Measurements from ENCODE around the gene ABCA2.

ABCA2 gene

GRCh38 chr9:136974817-136975535 is 53.1 kb downstream of the ABCA2 start:
- Histone ChIP-seq H3K4me3 (ENCODE audit: low read length) (no peak overlapping the region), H3K4me1 (ENCODE audit: insufficient read depth, low read length) (no peaks in the 10 kb centered on the region; the same call in 1 of the 2 replicates), H3K9me3 (ENCODE audit: insufficient read depth, low read depth, low read length) (no peaks in the 10 kb centered on the region), H3K9ac (ENCODE audit: low read depth, low read length) (no peak overlapping the region), H3K36me3 (ENCODE audit: insufficient read depth, low read depth, low read length) (no peaks in the 10 kb centered on the region), H3K27me3 (ENCODE audit: insufficient read depth, low read length) (peaks cover 11% of the 10 kb centered on the region), H3K27ac (ENCODE audit: low read length) (no peak overlapping the region)

GRCh38 chr9:136973618-136974617 is 54.1 kb downstream of the ABCA2 start:
- Histone ChIP-seq H3K9me3 (ENCODE audit: insufficient read depth, low read depth, low read length) (no peaks in the 10 kb centered on the region), H3K27ac (ENCODE audit: low read length) (no peak overlapping the region), H3K4me3 (ENCODE audit: low read length) (no peak overlapping the region), H3K27me3 (ENCODE audit: insufficient read depth, low read length) (peaks cover 11% of the 10 kb centered on the region), H3K9ac (ENCODE audit: low read depth, low read length) (no peak overlapping the region), H3K36me3 (ENCODE audit: insufficient read depth, low read depth, low read length) (no peaks in the 10 kb centered on the region), H3K4me1 (ENCODE audit: insufficient read depth, low read length) (no peaks in the 10 kb centered on the region; the same call in 1 of the 2 replicates)

GRCh38 chr9:136972743-136973142 is 55.3 kb downstream of the ABCA2 start:
- H3K36me3 ChIP-seq (ENCODE audit: insufficient read depth, low read depth, low read length) = no peaks in the 10 kb centered on the region
- H3K9ac ChIP-seq (ENCODE audit: low read depth, low read length) = no peak overlapping the region
- H3K4me1 ChIP-seq (ENCODE audit: insufficient read depth, low read length) = no peaks in the 10 kb centered on the region; the same call in 1 of the 2 replicates
- H3K27me3 ChIP-seq (ENCODE audit: insufficient read depth, low read length) = peaks cover 10% of the 10 kb centered on the region
- H3K9me3 ChIP-seq (ENCODE audit: insufficient read depth, low read depth, low read length) = no peaks in the 10 kb centered on the region
- no peak overlapping the region for H3K4me3 ChIP-seq (ENCODE audit: low read length)
- H3K27ac ChIP-seq (ENCODE audit: low read length) = no peak overlapping the region

DNA sequence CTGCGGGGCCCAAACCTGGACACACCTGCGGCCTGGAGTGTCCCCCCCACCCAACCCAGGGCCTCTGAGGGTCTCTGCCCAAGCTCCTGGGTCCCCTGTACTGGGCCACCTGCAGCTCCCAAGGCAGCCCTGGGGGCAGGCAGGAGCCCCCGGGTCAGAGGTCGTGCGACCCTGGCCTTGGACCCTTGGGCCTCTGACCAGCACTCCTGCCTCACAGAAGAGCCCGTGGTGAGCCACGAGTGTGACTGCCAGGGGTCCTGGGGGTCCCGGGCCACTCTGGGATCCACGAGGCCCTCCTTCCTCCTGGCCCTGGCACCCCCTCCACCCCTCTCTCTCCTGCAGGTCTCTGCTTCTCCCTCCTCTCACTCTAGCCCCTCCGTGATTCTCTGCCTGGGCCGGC is 55.7 kb downstream of the ABCA2 start:
- Histone ChIP-seq H3K9me3 (ENCODE audit: insufficient read depth, low read depth, low read length) (no peaks in the 10 kb centered on the region), H3K4me3 (ENCODE audit: low read length) (no peak overlapping the region), H3K36me3 (ENCODE audit: insufficient read depth, low read depth, low read length) (no peaks in the 10 kb centered on the region), H3K9ac (ENCODE audit: low read depth, low read length) (no peak overlapping the region), H3K27me3 (ENCODE audit: insufficient read depth, low read length) (peaks cover 6% of the 10 kb centered on the region), H3K27ac (ENCODE audit: low read length) (no peak overlapping the region), H3K4me1 (ENCODE audit: insufficient read depth, low read length) (no peaks in the 10 kb centered on the region; the same call in 1 of the 2 replicates)

DNA sequence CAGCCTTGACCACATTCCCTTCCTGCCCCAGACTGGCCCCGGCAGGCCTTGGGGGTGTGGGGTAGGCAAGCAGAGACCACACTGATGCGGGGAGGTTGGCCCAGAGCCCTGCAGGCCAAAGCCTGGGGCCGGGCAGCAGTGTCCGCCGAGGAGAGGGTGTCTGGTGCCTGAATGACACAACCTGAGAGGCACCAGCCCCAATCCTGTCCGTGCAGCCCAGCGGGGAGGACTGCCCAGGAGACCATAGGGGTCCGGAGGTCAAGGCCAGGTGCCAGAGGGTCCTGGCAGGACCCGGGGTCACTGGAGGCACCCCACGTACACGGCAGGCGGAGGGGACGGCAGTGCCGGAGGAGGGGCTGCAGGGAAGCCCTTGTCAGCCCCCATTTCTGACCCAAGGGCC is 56.3 kb downstream of the ABCA2 start:
- Histone ChIP-seq H3K9me3 (ENCODE audit: insufficient read depth, low read depth, low read length) (no peaks in the 10 kb centered on the region), H3K9ac (ENCODE audit: low read depth, low read length) (no peak overlapping the region), H3K27me3 (ENCODE audit: insufficient read depth, low read length) (no peaks in the 10 kb centered on the region), H3K4me3 (ENCODE audit: low read length) (no peak overlapping the region), H3K36me3 (ENCODE audit: insufficient read depth, low read depth, low read length) (no peaks in the 10 kb centered on the region), H3K4me1 (ENCODE audit: insufficient read depth, low read length) (no peaks in the 10 kb centered on the region), H3K27ac (ENCODE audit: low read length) (no peak overlapping the region)

DNA sequence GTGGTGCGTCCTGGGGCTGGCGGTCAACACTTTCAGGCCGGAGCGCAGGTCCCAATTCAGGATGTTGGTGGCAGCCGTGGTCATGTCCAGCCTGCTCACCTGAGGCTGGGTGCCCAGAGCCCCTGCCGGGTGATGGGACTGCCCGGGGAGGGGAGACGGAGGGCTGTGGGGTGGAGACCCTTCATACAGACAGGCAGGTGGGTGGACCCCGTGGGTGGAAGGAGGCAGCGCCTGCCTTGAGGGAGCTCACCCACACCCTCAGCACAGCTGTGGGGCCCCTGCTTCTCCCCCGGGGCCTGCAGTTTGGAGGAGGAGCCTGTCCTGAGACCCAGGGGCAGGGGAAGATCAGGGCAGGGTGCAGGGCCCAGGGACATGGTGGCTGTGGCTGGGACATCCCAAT is 57.7 kb downstream of the ABCA2 start:
- no peak overlapping the region for H3K9ac ChIP-seq (ENCODE audit: low read depth, low read length)
- H3K27ac ChIP-seq (ENCODE audit: low read length) = no peak overlapping the region
- no peak overlapping the region for H3K4me3 ChIP-seq (ENCODE audit: low read length)
- no peaks in the 10 kb centered on the region for H3K4me1 ChIP-seq (ENCODE audit: insufficient read depth, low read length)
- no peaks in the 10 kb centered on the region for H3K36me3 ChIP-seq (ENCODE audit: insufficient read depth, low read depth, low read length)
- H3K27me3 ChIP-seq (ENCODE audit: insufficient read depth, low read length) = no peaks in the 10 kb centered on the region
- H3K9me3 ChIP-seq (ENCODE audit: insufficient read depth, low read depth, low read length) = no peaks in the 10 kb centered on the region

GRCh38 chr9:136969774-136970173 is 58.3 kb downstream of the ABCA2 start:
- no peaks in the 10 kb centered on the region for H3K27me3 ChIP-seq (ENCODE audit: insufficient read depth, low read length)
- no peak overlapping the region for H3K9ac ChIP-seq (ENCODE audit: low read depth, low read length)
- no peak overlapping the region for H3K27ac ChIP-seq (ENCODE audit: low read length)
- H3K9me3 ChIP-seq (ENCODE audit: insufficient read depth, low read depth, low read length) = no peaks in the 10 kb centered on the region
- H3K4me3 ChIP-seq (ENCODE audit: low read length) = no peak overlapping the region
- H3K4me1 ChIP-seq (ENCODE audit: insufficient read depth, low read length) = no peaks in the 10 kb centered on the region
- H3K36me3 ChIP-seq (ENCODE audit: insufficient read depth, low read depth, low read length) = no peaks in the 10 kb centered on the region

DNA sequence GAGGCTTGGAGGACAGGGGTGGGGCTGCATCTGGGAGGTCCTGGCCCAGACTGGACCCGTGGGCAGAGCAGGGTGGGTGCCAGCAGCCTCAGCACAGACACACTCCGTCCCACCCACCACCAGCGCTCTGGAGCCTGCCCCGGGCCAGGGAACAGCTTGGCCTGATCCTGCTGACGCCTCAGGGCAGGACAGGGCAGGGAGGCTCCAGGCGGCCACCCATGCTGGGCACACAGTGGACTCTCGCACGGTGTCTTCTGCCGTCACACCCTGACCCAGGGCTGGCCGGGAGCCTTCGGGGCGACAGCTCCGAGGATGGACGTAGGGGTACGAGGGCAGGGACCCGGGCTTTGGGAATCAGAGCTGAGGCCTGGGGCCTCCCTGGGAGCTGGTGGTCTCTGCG is 58.9 kb downstream of the ABCA2 start:
- H3K27ac ChIP-seq (ENCODE audit: low read length) = no peak overlapping the region
- no peaks in the 10 kb centered on the region for H3K36me3 ChIP-seq (ENCODE audit: insufficient read depth, low read depth, low read length)
- no peak overlapping the region for H3K9ac ChIP-seq (ENCODE audit: low read depth, low read length)
- no peaks in the 10 kb centered on the region for H3K27me3 ChIP-seq (ENCODE audit: insufficient read depth, low read length)
- no peaks in the 10 kb centered on the region for H3K9me3 ChIP-seq (ENCODE audit: insufficient read depth, low read depth, low read length)
- no peak overlapping the region for H3K4me3 ChIP-seq (ENCODE audit: low read length)
- H3K4me1 ChIP-seq (ENCODE audit: insufficient read depth, low read length) = no peaks in the 10 kb centered on the region

DNA sequence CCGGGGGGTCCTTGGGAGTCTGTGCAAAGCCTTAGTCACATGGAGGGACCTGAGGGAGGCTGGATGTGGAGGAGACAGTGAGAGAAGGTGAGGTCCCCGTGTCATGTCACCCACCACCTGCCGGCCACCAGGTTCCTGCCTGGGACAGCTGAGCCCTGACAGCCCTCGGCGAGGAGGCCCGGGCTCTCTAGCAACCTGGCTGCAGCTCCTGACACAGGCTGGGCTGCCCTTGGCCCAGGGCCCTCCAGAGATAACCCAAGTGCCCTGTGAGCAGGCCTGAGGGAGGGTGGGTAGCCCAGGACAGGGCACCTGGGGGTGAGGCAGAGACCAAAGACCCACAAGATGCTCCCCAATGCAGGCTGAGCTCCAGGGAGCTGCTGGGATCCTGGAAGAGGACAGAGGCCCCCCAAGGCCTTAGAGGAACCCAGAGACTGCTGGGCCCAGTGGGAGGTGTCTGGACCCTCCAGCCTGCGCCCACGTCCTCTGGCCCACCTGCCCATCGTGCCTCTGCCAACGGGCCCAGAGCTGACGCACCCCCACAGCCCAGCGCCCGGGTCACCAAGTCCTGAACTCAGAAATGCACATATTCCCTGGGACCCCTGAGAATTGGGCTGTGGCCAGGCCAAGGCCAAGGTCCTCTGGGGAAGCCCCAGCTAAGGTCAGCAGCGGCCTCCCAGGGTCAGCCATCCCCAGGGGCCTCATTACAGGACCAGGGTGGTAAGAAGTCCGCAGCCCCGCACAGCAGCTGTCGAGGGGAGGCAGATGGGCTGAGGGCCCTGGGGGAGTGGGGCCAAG is 59.5 kb downstream of the ABCA2 start:
- H3K4me1 ChIP-seq (ENCODE audit: insufficient read depth, low read length) = no peaks in the 10 kb centered on the region
- no peaks in the 10 kb centered on the region for H3K27me3 ChIP-seq (ENCODE audit: insufficient read depth, low read length)
- no peak overlapping the region for H3K9ac ChIP-seq (ENCODE audit: low read depth, low read length)
- H3K4me3 ChIP-seq (ENCODE audit: low read length) = no peak overlapping the region
- H3K36me3 ChIP-seq (ENCODE audit: insufficient read depth, low read depth, low read length) = no peaks in the 10 kb centered on the region
- H3K27ac ChIP-seq (ENCODE audit: low read length) = no peak overlapping the region
- no peaks in the 10 kb centered on the region for H3K9me3 ChIP-seq (ENCODE audit: insufficient read depth, low read depth, low read length)

DNA sequence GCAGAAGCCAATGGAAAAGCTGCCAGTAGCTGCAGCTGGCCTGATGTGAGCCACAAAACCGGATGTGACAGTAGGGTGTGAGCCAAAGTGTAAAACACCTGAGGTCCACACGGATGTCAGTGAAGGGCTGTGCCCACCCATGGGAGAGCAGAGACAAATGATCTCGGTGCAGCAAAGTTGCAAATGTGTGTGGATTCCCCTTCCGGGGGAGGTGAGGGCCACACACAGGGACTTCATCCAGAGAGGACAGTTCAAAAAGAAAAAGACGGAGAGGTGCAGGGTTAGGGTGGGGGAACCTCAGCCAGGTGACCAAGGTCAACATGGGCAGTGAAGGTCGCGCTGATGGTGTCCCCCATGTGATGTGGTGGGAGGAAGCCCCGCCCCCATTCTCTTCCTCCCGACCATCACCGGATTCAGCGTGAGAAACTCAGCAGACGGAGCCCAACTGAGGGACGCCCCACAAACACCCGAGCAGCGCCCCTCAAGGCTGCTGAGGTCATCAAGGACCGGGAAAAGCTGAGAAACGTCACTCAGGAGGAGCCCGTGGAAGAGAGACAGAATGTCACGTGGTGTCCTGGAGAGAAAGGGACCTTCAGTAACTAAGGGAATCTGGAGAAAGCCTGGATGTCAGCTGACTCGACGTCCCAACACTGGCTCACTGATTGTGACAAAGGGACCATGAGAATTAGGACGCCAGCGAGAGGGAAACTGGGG is 62.1 kb downstream of the ABCA2 start:
- no peaks in the 10 kb centered on the region for H3K27me3 ChIP-seq (ENCODE audit: insufficient read depth, low read length)
- no peaks in the 10 kb centered on the region for H3K4me1 ChIP-seq (ENCODE audit: insufficient read depth, low read length)
- H3K4me3 ChIP-seq (ENCODE audit: low read length) = peak overlapping the region; percentile 8; the same call in 1 of the 2 replicates
- peak overlapping the region; percentile 45; the same call in 1 of the 2 replicates for H3K9ac ChIP-seq (ENCODE audit: low read depth, low read length)
- no peaks in the 10 kb centered on the region for H3K36me3 ChIP-seq (ENCODE audit: insufficient read depth, low read depth, low read length)
- no peak overlapping the region for H3K27ac ChIP-seq (ENCODE audit: low read length)
- no peaks in the 10 kb centered on the region for H3K9me3 ChIP-seq (ENCODE audit: insufficient read depth, low read depth, low read length)

Measured in iPS-20b (cell line).